SK-N-MC (cell line): ENCODE data around the gene COQ7.

Experiments
- EZH2 ChIP-seq: fragments of 200-600 bp; sonication (generic); IDR thresholded peaks from one replicate; pipeline ENCODE4 v1.6.1; 2017; ENCODE audit warnings: antibody characterized with exemption
- POLR2AphosphoS5 ChIP-seq: IDR thresholded peaks from 2 replicates; pipeline ENCODE4 v1.6.1; 2012; ENCODE audit warnings: mild to moderate bottlenecking, low read depth, low read length, borderline replicate concordance

GRCh38 chr16:19089410-19089955 lies 22.1 kb downstream of the COQ7 start:
- TF ChIP-seq POLR2AphosphoS5 (no peak), EZH2 (no peak)
